ENCODE measurements around the gene GRID2. TPM values are rescaled to one million over a fixed set of nuclear protein-coding genes. Genes with fewer than 3 reads are reported as not detected.

The GRID2 gene
- total and polyA plus RNA-seq, 4 donors, result under 0.01 to 0.02 TPM; not detected in 2

- DNase-seq (ENCODE audit: low spot score), result no peak
- TF ChIP-seq, protein P1, sequence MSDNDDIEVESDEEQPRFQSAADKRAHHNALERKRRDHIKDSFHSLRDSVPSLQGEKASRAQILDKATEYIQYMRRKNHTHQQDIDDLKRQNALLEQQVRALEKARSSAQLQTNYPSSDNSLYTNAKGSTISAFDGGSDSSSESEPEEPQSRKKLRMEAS (IDR thresholded peaks at IDR 0.05), result no peak
- no peak for TF ChIP-seq JUND (IDR thresholded peaks at IDR 0.05)
- TF ChIP-seq HNF4A (conservative IDR thresholded peaks at IDR 0.05), result no peak
- TF ChIP-seq RXRA (IDR thresholded peaks at IDR 0.05), result no peak
- TF ChIP-seq, protein P2, sequence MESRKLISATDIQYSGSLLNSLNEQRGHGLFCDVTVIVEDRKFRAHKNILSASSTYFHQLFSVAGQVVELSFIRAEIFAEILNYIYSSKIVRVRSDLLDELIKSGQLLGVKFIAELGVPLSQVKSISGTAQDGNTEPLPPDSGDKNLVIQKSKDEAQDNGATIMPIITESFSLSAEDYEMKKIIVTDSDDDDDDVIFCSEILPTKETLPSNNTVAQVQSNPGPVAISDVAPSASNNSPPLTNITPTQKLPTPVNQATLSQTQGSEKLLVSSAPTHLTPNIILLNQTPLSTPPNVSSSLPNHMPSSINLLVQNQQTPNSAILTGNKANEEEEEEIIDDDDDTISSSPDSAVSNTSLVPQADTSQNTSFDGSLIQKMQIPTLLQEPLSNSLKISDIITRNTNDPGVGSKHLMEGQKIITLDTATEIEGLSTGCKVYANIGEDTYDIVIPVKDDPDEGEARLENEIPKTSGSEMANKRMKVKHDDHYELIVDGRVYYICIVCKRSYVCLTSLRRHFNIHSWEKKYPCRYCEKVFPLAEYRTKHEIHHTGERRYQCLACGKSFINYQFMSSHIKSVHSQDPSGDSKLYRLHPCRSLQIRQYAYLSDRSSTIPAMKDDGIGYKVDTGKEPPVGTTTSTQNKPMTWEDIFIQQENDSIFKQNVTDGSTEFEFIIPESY (IDR thresholded peaks at IDR 0.05), result no peak
- no peak for TF ChIP-seq GABPA (IDR thresholded peaks at IDR 0.05 in 1 of 2, conservative IDR thresholded peaks at IDR 0.05 in 1 of 2)
- TF ChIP-seq, protein P3, sequence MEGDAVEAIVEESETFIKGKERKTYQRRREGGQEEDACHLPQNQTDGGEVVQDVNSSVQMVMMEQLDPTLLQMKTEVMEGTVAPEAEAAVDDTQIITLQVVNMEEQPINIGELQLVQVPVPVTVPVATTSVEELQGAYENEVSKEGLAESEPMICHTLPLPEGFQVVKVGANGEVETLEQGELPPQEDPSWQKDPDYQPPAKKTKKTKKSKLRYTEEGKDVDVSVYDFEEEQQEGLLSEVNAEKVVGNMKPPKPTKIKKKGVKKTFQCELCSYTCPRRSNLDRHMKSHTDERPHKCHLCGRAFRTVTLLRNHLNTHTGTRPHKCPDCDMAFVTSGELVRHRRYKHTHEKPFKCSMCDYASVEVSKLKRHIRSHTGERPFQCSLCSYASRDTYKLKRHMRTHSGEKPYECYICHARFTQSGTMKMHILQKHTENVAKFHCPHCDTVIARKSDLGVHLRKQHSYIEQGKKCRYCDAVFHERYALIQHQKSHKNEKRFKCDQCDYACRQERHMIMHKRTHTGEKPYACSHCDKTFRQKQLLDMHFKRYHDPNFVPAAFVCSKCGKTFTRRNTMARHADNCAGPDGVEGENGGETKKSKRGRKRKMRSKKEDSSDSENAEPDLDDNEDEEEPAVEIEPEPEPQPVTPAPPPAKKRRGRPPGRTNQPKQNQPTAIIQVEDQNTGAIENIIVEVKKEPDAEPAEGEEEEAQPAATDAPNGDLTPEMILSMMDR (IDR thresholded peaks at IDR 0.05; ENCODE audit: low read depth, low read length, missing input control), result no peak
- TF ChIP-seq SP1 (IDR thresholded peaks at IDR 0.05), result no peak
- no peak for TF ChIP-seq NR2F2 (IDR thresholded peaks at IDR 0.05)
- H3K27ac ChIP-seq (ENCODE audit: low read depth in 1 of 2, low read length in 2 of 2), result no peak overlapping the region
- no peak overlapping the region for H3K4me3 ChIP-seq (ENCODE audit: low read depth in 1 of 3, low read length in 3 of 3)
- H3K9ac ChIP-seq (ENCODE audit: low read depth in 1 of 2, low read length in 2 of 2), result no peak overlapping the region
- no peaks in the 10 kb centered on the region for H3K27me3 ChIP-seq (ENCODE audit: control insufficient read depth in 4 of 4, insufficient read depth in 4 of 4, low read length in 3 of 4)
- H3K9me3 ChIP-seq (ENCODE audit: control insufficient read depth in 4 of 4, low read length in 3 of 4), result no peaks in the 10 kb centered on the region
- no peaks in the 10 kb centered on the region for H3K36me3 ChIP-seq (ENCODE audit: control insufficient read depth in 4 of 4, insufficient read depth in 3 of 4, low read depth in 1 of 4, low read length in 3 of 4)
- H3K4me1 ChIP-seq (ENCODE audit: control insufficient read depth in 4 of 4, insufficient read depth in 4 of 4, low read length in 3 of 4), result no peaks in the 10 kb centered on the region
These were observed 1437.1 kb downstream of the GRID2 start for GRCh38 chr4:93740890-93741289.

GRCh38 chr4:93743022-93743421 lies 1439.3 kb downstream of the GRID2 start:
- Histone ChIP-seq H3K4me3 (ENCODE audit: low read depth in 1 of 3, low read length in 3 of 3) (no peak overlapping the region), H3K36me3 (ENCODE audit: control insufficient read depth in 4 of 4, insufficient read depth in 3 of 4, low read depth in 1 of 4, low read length in 3 of 4) (no peaks in the 10 kb centered on the region), H3K4me1 (ENCODE audit: control insufficient read depth in 4 of 4, insufficient read depth in 4 of 4, low read length in 3 of 4) (no peaks in the 10 kb centered on the region), H3K27ac (ENCODE audit: low read depth in 1 of 2, low read length in 2 of 2) (no peak overlapping the region), H3K27me3 (ENCODE audit: control insufficient read depth in 4 of 4, insufficient read depth in 4 of 4, low read length in 3 of 4) (no peaks in the 10 kb centered on the region), H3K9me3 (ENCODE audit: control insufficient read depth in 4 of 4, low read length in 3 of 4) (no peaks in the 10 kb centered on the region), H3K9ac (ENCODE audit: low read depth in 1 of 2, low read length in 2 of 2) (no peak overlapping the region)
- no peak for TF ChIP-seq YY1 (IDR thresholded peaks at IDR 0.05)
- TF ChIP-seq NR2F2 (IDR thresholded peaks at IDR 0.05), result no peak
- no peak for TF ChIP-seq EGR1 (IDR thresholded peaks at IDR 0.05; ENCODE audit: low read depth in 2 of 2)
- no peak for TF ChIP-seq FOXA1 (IDR thresholded peaks at IDR 0.05)
- TF ChIP-seq RAD21 (IDR thresholded peaks at IDR 0.05), result no peak
- TF ChIP-seq, protein P1 (IDR thresholded peaks at IDR 0.05), result no peak
- TF ChIP-seq RXRA (IDR thresholded peaks at IDR 0.05), result no peak
- TF ChIP-seq GABPA (IDR thresholded peaks at IDR 0.05 in 1 of 2, conservative IDR thresholded peaks at IDR 0.05 in 1 of 2), result no peak
- TF ChIP-seq FOXA2 (IDR thresholded peaks at IDR 0.05), result no peak
- no peak for TF ChIP-seq REST (IDR thresholded peaks at IDR 0.05)
- TF ChIP-seq HNF4A (conservative IDR thresholded peaks at IDR 0.05), result no peak
- TF ChIP-seq HNF4G (IDR thresholded peaks at IDR 0.05), result no peak
- no peak for TF ChIP-seq ATF3 (IDR thresholded peaks at IDR 0.05)
- TF ChIP-seq TAF1 (conservative IDR thresholded peaks at IDR 0.05), result no peak
- TF ChIP-seq JUND (IDR thresholded peaks at IDR 0.05), result no peak
- TF ChIP-seq SP1 (IDR thresholded peaks at IDR 0.05), result no peak
- no peak for DNase-seq (ENCODE audit: low spot score)
- WGBS, result 75% methylated on average over 2 of the region's 2 CpGs

Data from liver (tissue), 9 donors.